Measurements from ENCODE around the gene ORM1.

The ORM1 gene

DNA sequence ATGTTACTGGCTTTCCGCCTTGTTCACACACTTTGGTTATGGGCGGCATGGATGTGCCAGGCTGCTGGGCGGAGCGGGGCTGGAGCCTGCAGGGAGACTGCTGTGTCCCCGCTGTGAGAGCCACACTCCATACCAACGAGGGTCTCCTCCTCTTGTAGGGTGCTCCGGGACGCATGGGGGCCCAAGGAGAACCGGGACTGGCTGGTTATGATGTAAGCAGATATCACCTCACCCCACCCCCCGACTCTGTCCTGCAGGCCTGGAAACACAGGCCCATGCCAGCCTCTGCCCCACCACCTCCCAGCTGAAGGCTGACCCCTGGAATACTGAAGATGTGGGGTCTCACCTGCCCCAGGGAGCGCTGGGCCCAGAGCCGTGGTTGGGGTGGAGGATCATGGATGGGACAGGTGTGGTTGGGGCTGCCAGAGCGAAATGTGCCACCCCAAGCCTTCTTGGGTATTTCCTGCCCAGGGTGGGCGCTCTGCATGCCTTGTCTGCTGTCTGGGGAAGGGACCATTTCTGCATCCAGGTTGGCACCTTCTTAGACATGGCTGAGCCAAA is 39.3 kb upstream of the ORM1 start:
- no peaks in the 10 kb centered on the region for H3K27me3 ChIP-seq (replicated peaks; ENCODE audit: insufficient read depth, low read length)
- H3K4me1 ChIP-seq (ENCODE audit: low read length) = peaks cover 14% of the 10 kb centered on the region
- TF ChIP-seq, protein P1, sequence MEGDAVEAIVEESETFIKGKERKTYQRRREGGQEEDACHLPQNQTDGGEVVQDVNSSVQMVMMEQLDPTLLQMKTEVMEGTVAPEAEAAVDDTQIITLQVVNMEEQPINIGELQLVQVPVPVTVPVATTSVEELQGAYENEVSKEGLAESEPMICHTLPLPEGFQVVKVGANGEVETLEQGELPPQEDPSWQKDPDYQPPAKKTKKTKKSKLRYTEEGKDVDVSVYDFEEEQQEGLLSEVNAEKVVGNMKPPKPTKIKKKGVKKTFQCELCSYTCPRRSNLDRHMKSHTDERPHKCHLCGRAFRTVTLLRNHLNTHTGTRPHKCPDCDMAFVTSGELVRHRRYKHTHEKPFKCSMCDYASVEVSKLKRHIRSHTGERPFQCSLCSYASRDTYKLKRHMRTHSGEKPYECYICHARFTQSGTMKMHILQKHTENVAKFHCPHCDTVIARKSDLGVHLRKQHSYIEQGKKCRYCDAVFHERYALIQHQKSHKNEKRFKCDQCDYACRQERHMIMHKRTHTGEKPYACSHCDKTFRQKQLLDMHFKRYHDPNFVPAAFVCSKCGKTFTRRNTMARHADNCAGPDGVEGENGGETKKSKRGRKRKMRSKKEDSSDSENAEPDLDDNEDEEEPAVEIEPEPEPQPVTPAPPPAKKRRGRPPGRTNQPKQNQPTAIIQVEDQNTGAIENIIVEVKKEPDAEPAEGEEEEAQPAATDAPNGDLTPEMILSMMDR (IDR thresholded peaks at IDR 0.05; ENCODE audit: low read length) = no peak
- TF ChIP-seq EZH2phosphoT487 (IDR thresholded peaks at IDR 0.05; ENCODE audit: low read length) (no peak), EZH2 (optimal IDR thresholded peaks at IDR 0.05; ENCODE audit: low read depth, low read length) (no peak)
- no peak overlapping the region for H3K4me3 ChIP-seq (ENCODE audit: low read length)
- H3K9me3 ChIP-seq (replicated peaks; ENCODE audit: insufficient read depth, low read length) = no peaks in the 10 kb centered on the region
- no peak overlapping the region for H3K9ac ChIP-seq (ENCODE audit: low read length)
- no peaks in the 10 kb centered on the region for H3K9me2 ChIP-seq (replicated peaks; ENCODE audit: insufficient read depth, low read length)
- no peaks in the 10 kb centered on the region for H3K79me2 ChIP-seq (ENCODE audit: low read length)
- no peaks in the 10 kb centered on the region for H3F3A ChIP-seq (ENCODE audit: insufficient read depth, low read length)
- no peaks in the 10 kb centered on the region for H3K36me3 ChIP-seq (replicated peaks; ENCODE audit: insufficient read depth, low read length)
- no peak overlapping the region for H2AFZ ChIP-seq (ENCODE audit: low read length)
- no peak for DNase-seq
- no peak overlapping the region for H3K27ac ChIP-seq (ENCODE audit: low read length)
- no peaks in the 10 kb centered on the region for H4K20me1 ChIP-seq (ENCODE audit: insufficient read depth, low read length)
- H3K4me2 ChIP-seq (ENCODE audit: low read depth, low read length) = peak overlapping the region; percentile 68; the same call in 1 of the 2 replicates

DNA sequence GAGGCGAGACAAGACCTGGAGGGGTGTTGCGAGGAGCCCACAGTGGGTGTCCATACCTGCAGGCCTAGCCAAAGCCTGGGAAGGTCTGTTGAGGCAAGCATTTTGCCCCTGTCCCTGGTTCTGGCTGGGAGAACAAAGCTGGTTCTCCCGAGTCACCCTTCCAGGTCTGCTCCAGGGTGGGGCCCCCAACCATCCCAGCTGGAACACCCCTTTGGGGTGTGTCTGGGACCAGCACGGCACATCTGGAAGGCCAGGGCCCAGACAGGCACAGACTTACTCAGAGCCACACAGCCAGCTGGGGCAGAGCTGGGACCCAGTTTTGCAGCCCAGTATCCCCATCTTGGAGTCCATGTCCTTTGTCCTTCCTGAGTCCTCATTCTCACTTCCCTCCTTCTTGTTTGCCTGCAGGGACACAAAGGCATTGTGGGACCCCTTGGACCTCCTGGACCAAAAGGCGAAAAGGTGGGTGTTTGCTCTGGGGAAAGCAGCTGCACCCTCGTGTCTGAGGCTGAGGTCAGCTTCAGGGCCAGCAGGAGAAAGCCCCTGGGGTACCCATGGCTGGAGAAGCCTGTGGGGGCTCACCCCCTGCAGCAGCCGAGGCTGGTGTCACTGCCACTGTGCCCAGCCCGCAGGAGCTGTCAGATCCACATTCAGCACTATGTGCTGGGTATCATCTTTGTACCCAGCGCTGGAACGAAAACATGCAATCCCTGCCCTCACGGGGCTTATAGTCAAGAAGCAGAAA is 38.4 kb upstream of the ORM1 start:
- no peaks in the 10 kb centered on the region for H3K9me3 ChIP-seq (replicated peaks; ENCODE audit: insufficient read depth, low read length)
- H3K27ac ChIP-seq (ENCODE audit: low read length) = no peak overlapping the region
- no peaks in the 10 kb centered on the region for H3K27me3 ChIP-seq (replicated peaks; ENCODE audit: insufficient read depth, low read length)
- no peaks in the 10 kb centered on the region for H3K9me2 ChIP-seq (replicated peaks; ENCODE audit: insufficient read depth, low read length)
- H3K4me2 ChIP-seq (ENCODE audit: low read depth, low read length) = no peak overlapping the region
- H3K9ac ChIP-seq (ENCODE audit: low read length) = no peak overlapping the region
- H3K79me2 ChIP-seq (ENCODE audit: low read length) = no peaks in the 10 kb centered on the region
- no peak overlapping the region for H3K4me3 ChIP-seq (ENCODE audit: low read length)
- no peaks in the 10 kb centered on the region for H4K20me1 ChIP-seq (ENCODE audit: insufficient read depth, low read length)
- no peak for TF ChIP-seq EZH2phosphoT487 (IDR thresholded peaks at IDR 0.05; ENCODE audit: low read length)
- no peaks in the 10 kb centered on the region for H3K36me3 ChIP-seq (replicated peaks; ENCODE audit: insufficient read depth, low read length)
- no peaks in the 10 kb centered on the region for H3F3A ChIP-seq (ENCODE audit: insufficient read depth, low read length)
- DNase-seq = no peak
- peaks cover 14% of the 10 kb centered on the region for H3K4me1 ChIP-seq (ENCODE audit: low read length)
- H2AFZ ChIP-seq (ENCODE audit: low read length) = no peak overlapping the region

DNA sequence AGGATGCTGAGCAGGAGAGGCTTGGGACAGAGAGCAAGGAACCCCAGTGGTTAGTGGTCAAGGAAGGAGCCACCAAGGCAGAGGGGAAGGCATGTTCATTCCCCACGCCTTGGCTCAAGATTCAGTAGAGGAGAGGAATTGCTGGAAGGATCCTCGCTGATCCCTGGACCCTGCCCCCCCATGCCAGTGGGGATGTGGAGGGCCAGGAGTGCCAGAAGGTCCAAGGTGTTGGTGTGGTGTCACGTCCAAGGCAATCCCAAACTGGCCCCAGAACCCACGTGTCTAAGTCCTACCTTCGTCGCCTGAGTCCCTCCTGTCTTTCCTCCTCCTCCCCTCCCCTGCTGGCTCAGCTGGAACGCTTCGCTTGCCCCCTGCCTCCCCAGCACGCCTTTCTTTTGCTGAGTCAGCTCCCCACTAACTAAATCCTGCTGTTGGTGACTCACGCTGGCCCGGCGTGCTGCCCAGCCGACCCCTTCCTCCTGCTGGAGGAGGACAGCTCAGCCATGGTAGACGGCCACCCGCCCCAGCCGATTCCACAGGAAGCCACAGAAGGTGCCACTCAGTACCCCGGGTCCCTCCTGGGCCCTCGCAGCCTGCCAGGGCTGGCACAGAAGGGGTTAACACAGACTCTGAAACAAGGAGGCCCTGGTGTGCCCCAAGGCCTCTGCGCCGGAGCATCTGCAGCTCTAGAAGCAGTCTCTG is 37.6 kb upstream of the ORM1 start:
- Histone ChIP-seq H3K9me3 (replicated peaks; ENCODE audit: insufficient read depth, low read length) (no peaks in the 10 kb centered on the region), H3K4me3 (ENCODE audit: low read length) (no peak overlapping the region), H3K9me2 (replicated peaks; ENCODE audit: insufficient read depth, low read length) (no peaks in the 10 kb centered on the region), H3K79me2 (ENCODE audit: low read length) (no peaks in the 10 kb centered on the region), H2AFZ (ENCODE audit: low read length) (no peak overlapping the region), H3F3A (ENCODE audit: insufficient read depth, low read length) (no peaks in the 10 kb centered on the region), H3K4me2 (ENCODE audit: low read depth, low read length) (no peak overlapping the region), H3K36me3 (replicated peaks; ENCODE audit: insufficient read depth, low read length) (no peaks in the 10 kb centered on the region), H3K4me1 (ENCODE audit: low read length) (peaks cover 14% of the 10 kb centered on the region), H4K20me1 (ENCODE audit: insufficient read depth, low read length) (no peaks in the 10 kb centered on the region), H3K27me3 (replicated peaks; ENCODE audit: insufficient read depth, low read length) (no peaks in the 10 kb centered on the region), H3K9ac (ENCODE audit: low read length) (no peak overlapping the region), H3K27ac (ENCODE audit: low read length) (no peak overlapping the region)
- no peak for TF ChIP-seq EZH2phosphoT487 (IDR thresholded peaks at IDR 0.05; ENCODE audit: low read length)
- TF ChIP-seq, protein P1 (IDR thresholded peaks at IDR 0.05; ENCODE audit: low read length) = no peak
- TF ChIP-seq EZH2 (optimal IDR thresholded peaks at IDR 0.05; ENCODE audit: low read depth, low read length) = no peak
- no peak for DNase-seq
